ENCODE results near the gene P3H2.
A peak's percentile ranks its signal among the peaks of the same experiment; 100 is the strongest.

The P3H2 gene

DNA sequence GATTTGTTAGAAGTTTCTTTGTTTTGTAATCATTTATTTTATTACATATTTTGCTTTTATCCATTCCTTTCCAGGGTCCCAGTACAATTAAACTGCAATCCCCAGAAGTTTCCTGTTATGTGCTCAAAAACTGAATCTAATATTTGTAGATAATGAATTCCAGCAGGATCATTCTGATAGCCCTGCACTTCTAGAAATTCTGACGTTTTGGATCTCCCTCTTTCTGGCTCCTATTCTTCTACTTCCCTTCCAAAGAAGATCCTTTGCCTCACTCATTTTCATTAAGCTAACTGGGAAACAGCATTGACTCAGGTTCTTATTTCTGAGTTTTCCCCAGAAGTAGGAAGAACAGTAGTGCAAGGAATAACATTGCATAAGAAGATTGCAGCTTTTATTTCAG is 9.9 kb downstream of the P3H2 start:
- Histone ChIP-seq H3K9ac (no peak overlapping the region), H3K4me3 (ENCODE audit: low read depth, low read length) (no peak overlapping the region), H2AFZ (no peak overlapping the region), H3K79me2 (no peaks in the 10 kb centered on the region), H3K9me3 (ENCODE audit: control insufficient read depth, low read length) (no peaks in the 10 kb centered on the region), H3K4me1 (no peaks in the 10 kb centered on the region), H3K4me2 (ENCODE audit: low read length) (no peak overlapping the region), H3K36me3 (ENCODE audit: control insufficient read depth, insufficient read depth, low read length) (no peaks in the 10 kb centered on the region), H3K27ac (no peak overlapping the region), H3K27me3 (ENCODE audit: control insufficient read depth, insufficient read depth, low read length) (no peaks in the 10 kb centered on the region)
- TF ChIP-seq, protein P1, sequence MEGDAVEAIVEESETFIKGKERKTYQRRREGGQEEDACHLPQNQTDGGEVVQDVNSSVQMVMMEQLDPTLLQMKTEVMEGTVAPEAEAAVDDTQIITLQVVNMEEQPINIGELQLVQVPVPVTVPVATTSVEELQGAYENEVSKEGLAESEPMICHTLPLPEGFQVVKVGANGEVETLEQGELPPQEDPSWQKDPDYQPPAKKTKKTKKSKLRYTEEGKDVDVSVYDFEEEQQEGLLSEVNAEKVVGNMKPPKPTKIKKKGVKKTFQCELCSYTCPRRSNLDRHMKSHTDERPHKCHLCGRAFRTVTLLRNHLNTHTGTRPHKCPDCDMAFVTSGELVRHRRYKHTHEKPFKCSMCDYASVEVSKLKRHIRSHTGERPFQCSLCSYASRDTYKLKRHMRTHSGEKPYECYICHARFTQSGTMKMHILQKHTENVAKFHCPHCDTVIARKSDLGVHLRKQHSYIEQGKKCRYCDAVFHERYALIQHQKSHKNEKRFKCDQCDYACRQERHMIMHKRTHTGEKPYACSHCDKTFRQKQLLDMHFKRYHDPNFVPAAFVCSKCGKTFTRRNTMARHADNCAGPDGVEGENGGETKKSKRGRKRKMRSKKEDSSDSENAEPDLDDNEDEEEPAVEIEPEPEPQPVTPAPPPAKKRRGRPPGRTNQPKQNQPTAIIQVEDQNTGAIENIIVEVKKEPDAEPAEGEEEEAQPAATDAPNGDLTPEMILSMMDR (IDR thresholded peaks at IDR 0.05), result no peak

DNA sequence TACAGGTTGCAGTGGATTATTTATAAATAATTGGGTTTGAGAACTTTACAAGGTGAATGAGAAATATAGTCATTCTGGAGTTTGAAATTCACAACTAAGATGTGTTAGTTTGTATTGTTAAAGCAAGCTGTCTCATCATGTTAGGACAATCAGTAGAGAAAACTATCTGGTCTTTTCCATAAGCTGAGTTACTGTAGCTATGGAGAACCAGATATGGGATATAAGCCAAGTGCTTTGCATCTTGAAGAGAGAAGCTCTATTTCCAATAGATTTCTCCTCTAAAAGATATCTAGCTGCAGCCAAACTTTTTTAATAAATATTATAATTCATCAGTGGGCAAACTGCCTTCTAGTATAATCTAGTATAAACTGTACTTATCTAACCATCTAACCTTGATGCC is 11.3 kb downstream of the P3H2 start:
- no peaks in the 10 kb centered on the region for H3K79me2 ChIP-seq
- H2AFZ ChIP-seq, result no peak overlapping the region
- TF ChIP-seq, protein P1 (IDR thresholded peaks at IDR 0.05), result no peak
- H3K27me3 ChIP-seq (ENCODE audit: control insufficient read depth, insufficient read depth, low read length), result no peaks in the 10 kb centered on the region
- no peak overlapping the region for H3K4me2 ChIP-seq (ENCODE audit: low read length)
- H3K4me3 ChIP-seq (ENCODE audit: low read depth, low read length), result no peak overlapping the region
- no peaks in the 10 kb centered on the region for H3K4me1 ChIP-seq
- no peaks in the 10 kb centered on the region for H3K36me3 ChIP-seq (ENCODE audit: control insufficient read depth, insufficient read depth, low read length)
- H3K27ac ChIP-seq, result peak overlapping the region; percentile 24
- no peaks in the 10 kb centered on the region for H3K9me3 ChIP-seq (ENCODE audit: control insufficient read depth, low read length)
- no peak overlapping the region for H3K9ac ChIP-seq

DNA sequence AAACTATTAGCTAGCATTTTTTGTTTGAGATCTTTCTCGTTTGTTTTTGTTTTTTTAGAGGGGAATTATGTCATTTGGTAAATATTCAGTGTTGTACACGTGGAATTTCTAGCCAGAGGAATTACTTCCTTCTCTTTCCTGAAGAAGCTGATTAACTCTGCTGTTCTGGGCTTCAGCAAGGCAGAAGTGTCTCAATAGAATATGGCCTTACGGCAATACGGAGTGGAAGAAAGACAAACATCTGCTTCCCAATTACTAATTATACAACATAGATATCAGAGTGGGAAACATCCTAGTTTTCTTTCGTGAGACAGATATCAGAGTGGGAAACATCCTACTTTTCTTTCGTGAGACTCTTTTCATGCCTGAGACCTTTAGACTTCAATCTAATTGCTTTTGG is 11.9 kb downstream of the P3H2 start:
- Histone ChIP-seq H2AFZ (peak overlapping the region; percentile 24), H3K36me3 (ENCODE audit: control insufficient read depth, insufficient read depth, low read length) (no peaks in the 10 kb centered on the region), H3K9me3 (ENCODE audit: control insufficient read depth, low read length) (no peaks in the 10 kb centered on the region), H3K4me1 (no peaks in the 10 kb centered on the region), H3K27me3 (ENCODE audit: control insufficient read depth, insufficient read depth, low read length) (no peaks in the 10 kb centered on the region), H3K4me3 (ENCODE audit: low read depth, low read length) (no peak overlapping the region), H3K4me2 (ENCODE audit: low read length) (no peak overlapping the region), H3K9ac (no peak overlapping the region), H3K79me2 (no peaks in the 10 kb centered on the region), H3K27ac (peak overlapping the region; percentile 24)
- TF ChIP-seq, protein P1 (IDR thresholded peaks at IDR 0.05), result no peak

DNA sequence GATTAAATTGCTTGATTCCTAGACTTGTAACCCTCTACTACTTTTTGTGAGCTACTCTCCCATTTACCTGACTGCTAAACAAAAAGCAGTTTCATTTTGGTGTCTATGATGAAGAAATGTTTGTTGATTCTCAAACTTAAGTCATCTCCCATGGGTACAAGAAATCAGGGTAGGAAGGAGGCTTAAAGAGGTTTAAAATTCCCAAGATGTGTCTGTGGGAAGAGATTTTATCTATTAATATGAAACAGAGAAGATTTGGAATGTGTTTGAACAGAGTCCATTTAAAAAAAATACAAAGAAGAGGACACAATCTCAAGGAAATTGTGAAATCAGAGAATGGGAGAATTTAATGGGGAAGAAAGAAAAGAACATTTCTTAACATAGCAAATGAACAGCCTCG is 14.8 kb downstream of the P3H2 start:
- no peaks in the 10 kb centered on the region for H3K36me3 ChIP-seq (ENCODE audit: control insufficient read depth, insufficient read depth, low read length)
- H3K9ac ChIP-seq, result no peak overlapping the region
- H2AFZ ChIP-seq, result no peak overlapping the region
- H3K27me3 ChIP-seq (ENCODE audit: control insufficient read depth, insufficient read depth, low read length), result no peaks in the 10 kb centered on the region
- H3K9me3 ChIP-seq (ENCODE audit: control insufficient read depth, low read length), result no peaks in the 10 kb centered on the region
- H3K4me3 ChIP-seq (ENCODE audit: low read depth, low read length), result no peak overlapping the region
- H3K27ac ChIP-seq, result no peak overlapping the region
- no peak overlapping the region for H3K4me2 ChIP-seq (ENCODE audit: low read length)
- no peaks in the 10 kb centered on the region for H3K4me1 ChIP-seq
- no peaks in the 10 kb centered on the region for H3K79me2 ChIP-seq
- TF ChIP-seq, protein P1 (IDR thresholded peaks at IDR 0.05), result no peak

DNA sequence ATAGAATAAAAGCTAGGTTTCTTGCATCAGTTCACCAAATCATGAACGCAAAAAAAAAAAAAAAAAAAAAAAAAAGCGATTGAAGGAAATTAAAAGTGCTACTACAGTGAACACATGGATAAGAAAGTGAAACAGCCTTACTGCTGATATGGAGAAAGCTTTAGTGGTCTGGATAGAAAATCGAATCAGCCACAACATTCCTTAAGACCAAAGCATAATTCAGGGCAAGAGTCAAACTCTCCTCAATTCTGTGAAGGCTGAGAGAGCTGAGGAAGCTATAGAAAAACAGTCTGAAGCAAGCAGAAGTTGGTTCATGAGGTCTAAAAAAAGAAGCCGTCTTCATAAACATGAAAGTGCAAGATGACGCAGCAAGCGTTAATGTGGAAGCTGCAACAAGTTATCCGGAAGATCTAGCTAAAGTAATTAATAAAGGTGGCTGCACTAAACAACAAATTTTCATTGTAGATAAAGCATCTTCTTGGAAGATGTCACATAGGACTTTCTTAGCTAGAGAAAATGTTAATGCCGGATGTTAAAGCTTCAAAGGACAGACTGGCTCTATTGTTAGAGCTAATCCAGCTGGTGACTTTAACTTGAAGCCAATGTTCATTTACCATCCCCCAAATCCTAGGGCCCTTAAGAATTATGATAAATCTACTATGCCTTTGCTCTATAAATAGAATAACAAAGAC is 19.2 kb downstream of the P3H2 start:
- H3K79me2 ChIP-seq, result no peaks in the 10 kb centered on the region
- H3K27ac ChIP-seq, result no peak overlapping the region
- no peaks in the 10 kb centered on the region for H3K27me3 ChIP-seq (ENCODE audit: control insufficient read depth, insufficient read depth, low read length)
- H3K4me3 ChIP-seq (ENCODE audit: low read depth, low read length), result no peak overlapping the region
- H3K9me3 ChIP-seq (ENCODE audit: control insufficient read depth, low read length), result no peaks in the 10 kb centered on the region
- H3K4me1 ChIP-seq, result no peaks in the 10 kb centered on the region
- no peaks in the 10 kb centered on the region for H3K36me3 ChIP-seq (ENCODE audit: control insufficient read depth, insufficient read depth, low read length)
- TF ChIP-seq, protein P1 (IDR thresholded peaks at IDR 0.05), result no peak
- no peak overlapping the region for H3K9ac ChIP-seq
- no peak overlapping the region for H3K4me2 ChIP-seq (ENCODE audit: low read length)
- no peak overlapping the region for H2AFZ ChIP-seq

Measured in parathyroid adenoma (tissue), 2 donors.